ENCODE results near the gene KLHDC3. TPM values are rescaled to one million over a fixed set of nuclear protein-coding genes. Genes with fewer than 3 reads are reported as not detected.
A peak's percentile ranks its signal among the peaks of the same experiment; 100 is the strongest.

Gene KLHDC3
- total and polyA plus RNA-seq, 2 of the 13 experiments (the other 11 are each of a cell fraction or from before 2014, with no cell fraction given), result 78.3 to 91.5 TPM

DNA sequence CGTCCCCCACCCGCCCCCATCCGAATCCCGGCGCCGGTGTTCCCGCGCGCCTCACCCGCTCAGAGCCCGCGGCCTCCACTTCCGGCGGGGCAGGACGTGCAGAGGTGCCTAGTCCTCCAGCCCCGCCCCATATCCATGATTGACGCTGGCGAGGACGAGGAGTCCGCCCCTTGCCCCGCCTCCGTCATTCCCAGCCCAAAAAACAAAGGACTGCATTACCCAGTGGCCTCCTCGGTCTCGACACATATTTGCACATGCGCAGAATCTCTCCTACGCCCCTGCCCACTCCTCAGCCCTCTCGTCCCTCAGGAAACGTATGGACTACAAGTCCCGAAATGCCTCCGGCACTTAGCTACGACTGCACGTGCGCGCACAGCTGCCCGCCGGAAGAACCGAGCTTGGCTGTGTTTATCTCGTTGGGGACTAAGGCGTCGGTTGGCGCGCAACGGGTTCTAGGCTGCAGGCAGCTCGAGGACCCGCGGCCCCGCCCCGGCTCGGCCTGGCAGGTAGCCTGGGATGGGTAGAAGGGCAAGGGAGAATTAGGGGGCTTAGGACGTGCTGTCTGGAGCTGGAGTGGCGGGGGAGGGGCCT is at the start of gene KLHDC3, which contains the start of gene MEA1 (continued):
- TF ChIP-seq ZBTB33 (CRISPR knock-in tag; IDR thresholded peaks at IDR 0.05) (peak; percentile 42; the same call in 1 of the 2 replicates), ZKSCAN5 (CRISPR knock-in tag; IDR thresholded peaks at IDR 0.05) (no peak), XRCC5 (optimal IDR thresholded peaks at IDR 0.05; ENCODE audit: low read length) (peak; percentile 62), GABPB1 (CRISPR knock-in tag; IDR thresholded peaks at IDR 0.05) (peak; percentile 94), FOXC1 (CRISPR knock-in tag; IDR thresholded peaks at IDR 0.05; ENCODE audit: borderline replicate concordance) (no peak; the same call in 1 of the 2 replicates), MAFG (CRISPR knock-in tag; IDR thresholded peaks at IDR 0.05) (no peak), SMC3 (IDR thresholded peaks at IDR 0.05; ENCODE audit: low read length) (no peak), ZNF598 (CRISPR knock-in tag; IDR thresholded peaks at IDR 0.05; ENCODE audit: borderline replicate concordance) (no peak), ONECUT2 (CRISPR knock-in tag; IDR thresholded peaks at IDR 0.05) (no peak), ZNF775 (CRISPR knock-in tag; IDR thresholded peaks at IDR 0.05; ENCODE audit: borderline replicate concordance) (no peak), IKZF4 (CRISPR knock-in tag; IDR thresholded peaks at IDR 0.05; ENCODE audit: borderline replicate concordance, low read depth, not compliant biosample characterization) (no peak), ZNF619 (CRISPR knock-in tag; IDR thresholded peaks at IDR 0.05) (peak; percentile 46), ELF3 (CRISPR knock-in tag; IDR thresholded peaks at IDR 0.05) (peak; percentile 59; the same call in 1 of the 2 replicates), NFKB2 (CRISPR knock-in tag; IDR thresholded peaks at IDR 0.05; ENCODE audit: borderline replicate concordance) (peak; percentile 65; the same call in 1 of the 2 replicates), ZNF724P (CRISPR knock-in tag; IDR thresholded peaks at IDR 0.05; ENCODE audit: borderline replicate concordance) (peak; percentile 52; the same call in 1 of the 2 replicates), ZBTB34 (CRISPR knock-in tag; IDR thresholded peaks at IDR 0.05) (no peak), ZNF776 (CRISPR knock-in tag; IDR thresholded peaks at IDR 0.05) (no peak), ZZZ3 (CRISPR knock-in tag; IDR thresholded peaks at IDR 0.05; ENCODE audit: borderline replicate concordance) (peak; percentile 71; the same call in 1 of the 2 replicates), ZNF18 (CRISPR knock-in tag; IDR thresholded peaks at IDR 0.05; ENCODE audit: insufficient replicate concordance) (no peak)
- TF ChIP-seq, protein P1, sequence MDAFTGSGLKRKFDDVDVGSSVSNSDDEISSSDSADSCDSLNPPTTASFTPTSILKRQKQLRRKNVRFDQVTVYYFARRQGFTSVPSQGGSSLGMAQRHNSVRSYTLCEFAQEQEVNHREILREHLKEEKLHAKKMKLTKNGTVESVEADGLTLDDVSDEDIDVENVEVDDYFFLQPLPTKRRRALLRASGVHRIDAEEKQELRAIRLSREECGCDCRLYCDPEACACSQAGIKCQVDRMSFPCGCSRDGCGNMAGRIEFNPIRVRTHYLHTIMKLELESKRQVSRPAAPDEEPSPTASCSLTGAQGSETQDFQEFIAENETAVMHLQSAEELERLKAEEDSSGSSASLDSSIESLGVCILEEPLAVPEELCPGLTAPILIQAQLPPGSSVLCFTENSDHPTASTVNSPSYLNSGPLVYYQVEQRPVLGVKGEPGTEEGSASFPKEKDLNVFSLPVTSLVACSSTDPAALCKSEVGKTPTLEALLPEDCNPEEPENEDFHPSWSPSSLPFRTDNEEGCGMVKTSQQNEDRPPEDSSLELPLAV (CRISPR knock-in tag; conservative IDR thresholded peaks at IDR 0.05; ENCODE audit: low read depth), result no peak
- TF ChIP-seq, protein P2, sequence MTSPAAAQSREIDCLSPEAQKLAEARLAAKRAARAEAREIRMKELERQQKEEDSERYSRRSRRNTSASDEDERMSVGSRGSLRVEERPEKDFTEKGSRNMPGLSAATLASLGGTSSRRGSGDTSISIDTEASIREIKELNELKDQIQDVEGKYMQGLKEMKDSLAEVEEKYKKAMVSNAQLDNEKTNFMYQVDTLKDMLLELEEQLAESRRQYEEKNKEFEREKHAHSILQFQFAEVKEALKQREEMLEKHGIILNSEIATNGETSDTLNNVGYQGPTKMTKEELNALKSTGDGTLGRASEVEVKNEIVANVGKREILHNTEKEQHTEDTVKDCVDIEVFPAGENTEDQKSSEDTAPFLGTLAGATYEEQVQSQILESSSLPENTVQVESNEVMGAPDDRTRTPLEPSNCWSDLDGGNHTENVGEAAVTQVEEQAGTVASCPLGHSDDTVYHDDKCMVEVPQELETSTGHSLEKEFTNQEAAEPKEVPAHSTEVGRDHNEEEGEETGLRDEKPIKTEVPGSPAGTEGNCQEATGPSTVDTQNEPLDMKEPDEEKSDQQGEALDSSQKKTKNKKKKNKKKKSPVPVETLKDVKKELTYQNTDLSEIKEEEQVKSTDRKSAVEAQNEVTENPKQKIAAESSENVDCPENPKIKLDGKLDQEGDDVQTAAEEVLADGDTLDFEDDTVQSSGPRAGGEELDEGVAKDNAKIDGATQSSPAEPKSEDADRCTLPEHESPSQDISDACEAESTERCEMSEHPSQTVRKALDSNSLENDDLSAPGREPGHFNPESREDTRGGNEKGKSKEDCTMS (CRISPR knock-in tag; conservative IDR thresholded peaks at IDR 0.05), result no peak
